IPS-20b (cell line): Measurements from ENCODE around the gene CAPN13.
"Not testable (repeated sequence)": the region's sequence is repeated elsewhere in the genome, so short reads cannot be mapped to it uniquely, and the experiment has no call there.

Experiments
- H3K27ac ChIP-seq: one replicate; pipeline ENCODE4 v1.5.1; 2013; ENCODE audit warnings: low read length
- H3K27me3 ChIP-seq: 2 replicates; pipeline ENCODE4 v1.6.1; 2013; ENCODE audit warnings: mild to moderate bottlenecking, low read length, inconsistent platforms; ENCODE audit not compliant: insufficient read depth
- H3K36me3 ChIP-seq: 2 replicates; pipeline ENCODE4 v1.6.1; 2013; ENCODE audit warnings: low read depth, mild to moderate bottlenecking, inconsistent platforms, low read length, moderate library complexity; ENCODE audit not compliant: insufficient read depth
- H3K4me1 ChIP-seq: 2 replicates; pipeline ENCODE4 v1.6.1; 2013; ENCODE audit warnings: mild to moderate bottlenecking, control low read depth, inconsistent platforms, low read length, moderate library complexity; ENCODE audit not compliant: insufficient read depth
- H3K4me3 ChIP-seq: 2 replicates; pipeline ENCODE4 v1.5.1; 2013; ENCODE audit warnings: mild to moderate bottlenecking, low read length, inconsistent platforms
- H3K9ac ChIP-seq: 2 replicates; pipeline ENCODE4 v1.6.1; 2013; ENCODE audit warnings: low read depth, mild to moderate bottlenecking, inconsistent platforms, low read length, moderate library complexity
- H3K9me3 ChIP-seq: 2 replicates; pipeline ENCODE4 v1.6.1; 2013; ENCODE audit warnings: mild to moderate bottlenecking, low read depth, low read length, inconsistent platforms; ENCODE audit not compliant: insufficient read depth

The CAPN13 gene

GRCh38 chr2:30706534-30707303, 100.5 kb downstream of the CAPN13 start:
- H3K4me1 ChIP-seq, result no peaks in the 10 kb centered on the region
- H3K4me3 ChIP-seq, result no peak overlapping the region
- no peaks in the 10 kb centered on the region for H3K36me3 ChIP-seq
- no peak overlapping the region for H3K9ac ChIP-seq
- no peaks in the 10 kb centered on the region for H3K27me3 ChIP-seq
- H3K9me3 ChIP-seq, result peaks cover 16% of the 10 kb centered on the region
- H3K27ac ChIP-seq, result no peak overlapping the region

- no peaks in the 10 kb centered on the region for H3K27me3 ChIP-seq
- H3K9ac ChIP-seq, result no peak overlapping the region
- H3K4me3 ChIP-seq, result no peak overlapping the region
- no peaks in the 10 kb centered on the region for H3K36me3 ChIP-seq
- no peak overlapping the region for H3K27ac ChIP-seq
- no peaks in the 10 kb centered on the region for H3K4me1 ChIP-seq
- peaks cover 22% of the 10 kb centered on the region for H3K9me3 ChIP-seq
Observed at GRCh38 chr2:30705711-30706533, 101.3 kb downstream of the CAPN13 start.

DNA sequence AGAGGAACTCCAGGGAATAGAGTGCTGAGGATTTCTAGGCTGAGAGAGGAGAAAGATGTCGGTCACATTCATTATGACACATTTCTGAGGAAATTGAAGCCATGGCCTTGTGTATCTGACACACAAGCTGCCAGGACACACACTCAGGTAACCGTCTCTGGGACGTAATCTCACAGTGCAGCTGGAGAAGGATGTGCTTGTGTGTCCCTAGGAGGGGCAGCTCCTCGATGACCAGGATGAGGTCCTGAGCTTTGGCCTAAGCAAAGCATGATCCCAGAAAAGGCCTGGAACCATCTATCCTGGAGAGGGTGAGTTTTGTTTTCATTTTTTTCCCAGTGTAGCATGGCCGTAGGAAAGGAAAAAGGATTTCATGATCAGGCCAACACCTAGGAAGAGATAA, 102.2 kb downstream of the CAPN13 start:
- no peak overlapping the region for H3K27ac ChIP-seq

GRCh38 chr2:30704309-30705020, 102.8 kb downstream of the CAPN13 start:
- Histone ChIP-seq H3K9ac (no peak overlapping the region), H3K4me1 (no peaks in the 10 kb centered on the region), H3K9me3 (peaks cover 30% of the 10 kb centered on the region), H3K27ac (no peak overlapping the region), H3K27me3 (no peaks in the 10 kb centered on the region), H3K36me3 (no peaks in the 10 kb centered on the region), H3K4me3 (no peak overlapping the region)

More for the DNA sequence above, 102.2 kb downstream of the CAPN13 start:
- Histone ChIP-seq H3K4me3 (no peak overlapping the region), H3K36me3 (no peaks in the 10 kb centered on the region), H3K4me1 (no peaks in the 10 kb centered on the region), H3K27me3 (no peaks in the 10 kb centered on the region), H3K9me3 (peaks cover 30% of the 10 kb centered on the region), H3K9ac (no peak overlapping the region)

GRCh38 chr2:30702694-30703093, 104.6 kb downstream of the CAPN13 start:
- Histone ChIP-seq H3K9ac (no peak overlapping the region), H3K4me1 (no peaks in the 10 kb centered on the region), H3K27ac (no peak overlapping the region), H3K4me3 (no peak overlapping the region), H3K36me3 (no peaks in the 10 kb centered on the region), H3K27me3 (no peaks in the 10 kb centered on the region), H3K9me3 (peaks cover 30% of the 10 kb centered on the region)

- H3K36me3 ChIP-seq, result no peaks in the 10 kb centered on the region
- H3K9ac ChIP-seq, result no peak overlapping the region
- no peak overlapping the region for H3K4me3 ChIP-seq
- H3K9me3 ChIP-seq, result peaks cover 30% of the 10 kb centered on the region
- H3K4me1 ChIP-seq, result no peaks in the 10 kb centered on the region
- H3K27me3 ChIP-seq, result no peaks in the 10 kb centered on the region
- H3K27ac ChIP-seq, result no peak overlapping the region
Observed at GRCh38 chr2:30701782-30702181, 105.5 kb downstream of the CAPN13 start.

DNA sequence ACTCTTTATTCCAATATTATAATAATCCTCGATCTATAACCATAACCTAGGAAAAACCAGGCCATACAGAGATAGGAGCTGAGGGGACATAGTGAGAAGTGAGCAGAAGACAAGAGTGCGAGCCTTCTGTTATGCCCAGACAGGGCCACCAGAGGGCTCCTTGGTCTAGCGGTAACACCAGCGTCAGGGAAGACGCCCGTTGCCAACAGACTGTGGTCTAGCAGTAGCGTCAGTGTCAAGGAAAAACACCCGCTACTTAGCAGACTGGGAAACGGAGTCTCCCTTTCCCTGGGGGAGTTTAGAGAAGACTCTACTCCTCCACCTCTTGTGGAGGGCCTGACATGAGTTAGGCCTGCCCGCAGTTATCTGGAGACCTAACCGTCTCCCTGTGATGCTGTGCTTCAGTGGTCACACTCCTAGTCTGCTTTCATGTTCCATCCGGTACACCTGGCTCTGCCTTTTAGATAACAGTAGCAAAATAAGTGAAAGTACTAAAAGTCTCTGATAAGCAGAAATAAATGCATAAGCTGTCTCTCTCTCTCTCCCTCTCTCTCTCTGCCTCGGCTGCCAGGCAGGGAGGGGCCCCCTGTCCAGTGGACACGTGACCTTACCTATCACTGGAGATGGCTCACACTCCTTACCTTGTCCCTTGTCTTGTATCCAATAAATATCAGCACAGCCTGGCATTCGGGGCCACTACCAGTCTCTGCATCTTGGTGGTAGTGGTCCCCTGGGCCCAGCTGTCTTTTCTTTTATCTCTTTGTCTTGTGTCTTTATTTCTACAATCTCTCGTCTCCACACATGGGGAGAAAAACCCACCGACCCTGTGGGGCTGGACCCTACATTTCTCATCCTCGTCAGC, 109.8 kb downstream of the CAPN13 start:
- H3K27me3 ChIP-seq, H3K27ac ChIP-seq: not testable (repeated sequence)

DNA sequence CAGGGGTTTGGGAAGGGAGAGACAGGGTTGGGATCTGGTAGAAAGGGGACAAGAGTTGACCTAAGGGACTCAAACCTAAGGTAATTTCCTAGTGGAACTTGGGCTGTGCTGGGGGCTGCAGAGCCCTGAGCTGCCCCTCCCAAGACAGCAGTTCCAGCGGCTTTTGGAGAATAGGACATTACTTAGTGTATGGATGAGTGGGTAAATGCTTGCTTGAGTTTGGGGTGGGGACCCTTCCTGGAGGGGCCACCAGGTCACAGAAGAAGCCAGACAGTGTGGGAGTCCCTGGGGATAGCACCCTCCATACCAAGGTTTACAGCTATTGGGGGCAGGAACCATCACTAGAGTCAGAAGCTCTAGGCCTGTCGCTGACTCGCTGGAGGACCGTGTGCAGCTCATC, 111.5 kb downstream of the CAPN13 start:
- Histone ChIP-seq H3K27ac (no peak overlapping the region), H3K4me3 (no peak overlapping the region), H3K9me3 (peaks cover 6% of the 10 kb centered on the region), H3K27me3 (no peaks in the 10 kb centered on the region), H3K4me1 (no peaks in the 10 kb centered on the region), H3K36me3 (no peaks in the 10 kb centered on the region), H3K9ac (no peak overlapping the region)

More for the DNA sequence above, 109.8 kb downstream of the CAPN13 start:
- H3K4me3 ChIP-seq, H3K4me1 ChIP-seq, H3K9ac ChIP-seq, H3K36me3 ChIP-seq: not testable (repeated sequence)
- peaks cover 22% of the 10 kb centered on the region for H3K9me3 ChIP-seq

- no peak overlapping the region for H3K4me3 ChIP-seq
- H3K9ac ChIP-seq, result no peak overlapping the region
- H3K27me3 ChIP-seq, result no peaks in the 10 kb centered on the region
- H3K27ac ChIP-seq, result no peak overlapping the region
- H3K9me3 ChIP-seq, result no peaks in the 10 kb centered on the region; the same call in none of the 2 replicates
- H3K36me3 ChIP-seq, result no peaks in the 10 kb centered on the region
- no peaks in the 10 kb centered on the region for H3K4me1 ChIP-seq
Observed at GRCh38 chr2:30694286-30695055, 112.8 kb downstream of the CAPN13 start.

GRCh38 chr2:30693821-30694281, 113.4 kb downstream of the CAPN13 start:
- Histone ChIP-seq H3K27ac (no peak overlapping the region), H3K9ac (no peak overlapping the region), H3K9me3 (no peaks in the 10 kb centered on the region; the same call in none of the 2 replicates), H3K27me3 (no peaks in the 10 kb centered on the region), H3K4me1 (no peaks in the 10 kb centered on the region), H3K4me3 (no peak overlapping the region), H3K36me3 (no peaks in the 10 kb centered on the region)
